ENCODE results near the gene ABHD16B.
A peak's percentile ranks its signal among the peaks of the same experiment; 100 is the strongest.
"Not testable (repeated sequence)": the region's sequence is repeated elsewhere in the genome, so short reads cannot be mapped to it uniquely, and the experiment has no call there.

Gene ABHD16B

GRCh38 chr20:63863021-63863797, 1.9 kb downstream of the ABHD16B start:
- TF ChIP-seq CTCF (IDR thresholded peaks at IDR 0.05; ENCODE audit: low read length, missing control alignments), result no peak
- peak overlapping the region; percentile 93 for H3K4me3 ChIP-seq (replicated peaks; ENCODE audit: low read depth, low read length)
- no peak for DNase-seq (ENCODE audit: low read depth)

- peak overlapping the region; percentile 93 for H3K4me3 ChIP-seq (replicated peaks; ENCODE audit: low read depth, low read length)
- DNase-seq (ENCODE audit: low read depth), result peak; percentile 77
- TF ChIP-seq CTCF (IDR thresholded peaks at IDR 0.05; ENCODE audit: low read length, missing control alignments), result peak; percentile 57
These were observed 2.7 kb downstream of the ABHD16B start for GRCh38 chr20:63863798-63864544.

- DNase-seq (ENCODE audit: low read depth), result no peak
- no peak for TF ChIP-seq CTCF (IDR thresholded peaks at IDR 0.05; ENCODE audit: low read length, missing control alignments)
- H3K4me3 ChIP-seq (replicated peaks; ENCODE audit: low read depth, low read length), result peak overlapping the region; percentile 93
These were observed 3.3 kb downstream of the ABHD16B start for GRCh38 chr20:63864545-63864977.

- no peak for TF ChIP-seq CTCF (IDR thresholded peaks at IDR 0.05; ENCODE audit: low read length, missing control alignments)
- peak; percentile 98 for DNase-seq (ENCODE audit: low read depth)
- H3K4me3 ChIP-seq (replicated peaks; ENCODE audit: low read depth, low read length), result peak within 1 kb of the TSS; percentile 93
These were observed 3.8 kb downstream of the ABHD16B start, which contains the start of gene TPD52L2 for GRCh38 chr20:63864978-63865640. TPD52L2 (plus strand) TSS chr20:63865270; CDS start chr20:63865366, 96 bp downstream.

GRCh38 chr20:63867042-63867441, 5.7 kb downstream of the ABHD16B start:
- H3K4me3 ChIP-seq (replicated peaks; ENCODE audit: low read depth, low read length), result not testable (repeated sequence)

GRCh38 chr20:63868264-63868663, 7.0 kb downstream of the ABHD16B start:
- no peak overlapping the region for H3K4me3 ChIP-seq (replicated peaks; ENCODE audit: low read depth, low read length)
- no peak for TF ChIP-seq CTCF (IDR thresholded peaks at IDR 0.05; ENCODE audit: low read length, missing control alignments)
- DNase-seq (ENCODE audit: low read depth), result no peak

More at GRCh38 chr20:63867042-63867441, 5.7 kb downstream of the ABHD16B start:
- not testable (repeated sequence) for DNase-seq (ENCODE audit: low read depth)

GRCh38 chr20:63873477-63873971, 12.2 kb downstream of the ABHD16B start:
- DNase-seq (ENCODE audit: low read depth), result peak; percentile 94
- H3K4me3 ChIP-seq (replicated peaks; ENCODE audit: low read depth, low read length), result no peak overlapping the region
- TF ChIP-seq CTCF (IDR thresholded peaks at IDR 0.05; ENCODE audit: low read length, missing control alignments), result no peak

- H3K4me3 ChIP-seq (replicated peaks; ENCODE audit: low read depth, low read length); DNase-seq (ENCODE audit: low read depth): not testable (repeated sequence)
These were observed 12.9 kb downstream of the ABHD16B start for GRCh38 chr20:63874241-63874640.

Measured in fibroblast of pulmonary artery (primary cell).